ENCODE measurements around the gene BRIX1. TPM values are rescaled to one million over a fixed set of nuclear protein-coding genes. Genes with fewer than 3 reads are reported as not detected.
"Not testable (repeated sequence)": the region's sequence is repeated elsewhere in the genome, so short reads cannot be mapped to it uniquely, and the experiment has no call there.

BRIX1 gene
- total RNA-seq, 1 donor, result 88.9 TPM

GRCh38 chr5:34970552-34970951, 55.0 kb downstream of the BRIX1 start:
- H3K4me3 ChIP-seq (ENCODE audit: low read depth, low read length), result no peak overlapping the region
- no peak for DNase-seq (ENCODE audit: low read depth)
- TF ChIP-seq CTCF (IDR thresholded peaks at IDR 0.05; ENCODE audit: insufficient read depth, low read depth, low read length), result no peak

- not testable (repeated sequence) for H3K4me3 ChIP-seq (ENCODE audit: low read depth, low read length); DNase-seq (ENCODE audit: low read depth)
Measured at GRCh38 chr5:34971655-34972054, 56.1 kb downstream of the BRIX1 start.

Other genes with a start within 250 kb of the BRIX1 start
- gene TTC23L, start 76.5 kb upstream of the BRIX1 start, total RNA-seq, result under 0.01 TPM in 1 of 2 replicates, not detected in the other
- 52.5 and 68.7 TPM in 2 replicates for gene RAD1, start 207 bp upstream of the BRIX1 start, total RNA-seq
- 22.2 and 44.5 TPM in 2 replicates for gene DNAJC21, start 13.8 kb downstream of the BRIX1 start, total RNA-seq
- gene AGXT2, start 132.2 kb downstream of the BRIX1 start, total RNA-seq, result under 0.01 TPM in 1 of 2 replicates, not detected in the other